DOHH2 (cell line): ENCODE results near the gene TRMU.

ENCODE experiments used
- H3F3A ChIP-seq: fragments of 200-600 bp; sonication (generic), shearing (Covaris generic); 2 replicates; pipeline ENCODE4 v1.6.0; 2016; ENCODE audit warnings: antibody characterized with exemption, mild to moderate bottlenecking; ENCODE audit not compliant: control insufficient read depth, insufficient read depth
- H3K27ac ChIP-seq: fragments of 200-600 bp; sonication (generic); 2 replicates; pipeline ENCODE4 v1.5.1; 2014; ENCODE audit warnings: low read depth, mild to moderate bottlenecking, low read length, moderate library complexity
- H3K27me3 ChIP-seq: fragments of 200-600 bp; sonication (generic); 2 replicates; pipeline ENCODE4 v1.6.1; 2014; ENCODE audit warnings: mild to moderate bottlenecking, low read length, mixed read lengths; ENCODE audit not compliant: control insufficient read depth
- H3K36me3 ChIP-seq: fragments of 200-600 bp; sonication (generic); 2 replicates; pipeline ENCODE4 v1.6.1; 2014; ENCODE audit warnings: mild to moderate bottlenecking, low read length, moderate library complexity, mixed read lengths; ENCODE audit not compliant: control insufficient read depth
- H3K4me1 ChIP-seq: fragments of 200-600 bp; sonication (generic); 2 replicates; pipeline ENCODE4 v1.6.1; 2014; ENCODE audit warnings: mild to moderate bottlenecking, low read length, mixed read lengths; ENCODE audit not compliant: control insufficient read depth
- H3K4me2 ChIP-seq: fragments of 200-600 bp; sonication (generic); 2 replicates; pipeline ENCODE4 v1.6.0; 2014; ENCODE audit warnings: mild to moderate bottlenecking, low read length, moderate library complexity
- H3K4me3 ChIP-seq: fragments of 200-600 bp; sonication (generic); 2 replicates; pipeline ENCODE4 v1.5.1; 2014; ENCODE audit warnings: mild to moderate bottlenecking, low read length, mixed read lengths
- H3K79me2 ChIP-seq: fragments of 200-600 bp; sonication (generic); 2 replicates; pipeline ENCODE4 v1.6.1; 2014; ENCODE audit warnings: mild to moderate bottlenecking, low read length, mixed read lengths; ENCODE audit not compliant: control insufficient read depth
- H3K9me2 ChIP-seq: fragments of 200-600 bp; sonication (generic); replicated peaks from 2 replicates; pipeline ENCODE4 v1.6.1; 2014; ENCODE audit warnings: mild to moderate bottlenecking, low read length, mixed read lengths; ENCODE audit not compliant: control insufficient read depth
- H3K9me3 ChIP-seq: fragments of 200-600 bp; sonication (generic); 2 replicates; pipeline ENCODE4 v1.6.1; 2014; ENCODE audit warnings: antibody characterized with exemption, low read length, mixed read lengths; ENCODE audit not compliant: control insufficient read depth, insufficient read depth
- H4K20me1 ChIP-seq: fragments of 200-600 bp; sonication (generic); 2 replicates; pipeline ENCODE4 v1.6.0; 2014; ENCODE audit warnings: low read depth, mild to moderate bottlenecking, antibody characterized with exemption, low read length, moderate library complexity; ENCODE audit not compliant: control insufficient read depth, insufficient read depth
- CTCF ChIP-seq: fragments of 200-600 bp; sonication (generic); IDR thresholded peaks from one replicate; pipeline ENCODE4 v1.5.1; 2014; ENCODE audit warnings: antibody characterized with exemption, mild to moderate bottlenecking, low read depth, low read length; ENCODE audit not compliant: poor library complexity, severe bottlenecking
- EZH2phosphoT487 ChIP-seq: fragments of 200-600 bp; sonication (generic); IDR thresholded peaks from 2 replicates; pipeline ENCODE4 v1.6.1; 2017; ENCODE audit warnings: borderline replicate concordance, mild to moderate bottlenecking, antibody characterized with exemption, low read length, moderate library complexity, mixed read lengths

Gene TRMU

DNA sequence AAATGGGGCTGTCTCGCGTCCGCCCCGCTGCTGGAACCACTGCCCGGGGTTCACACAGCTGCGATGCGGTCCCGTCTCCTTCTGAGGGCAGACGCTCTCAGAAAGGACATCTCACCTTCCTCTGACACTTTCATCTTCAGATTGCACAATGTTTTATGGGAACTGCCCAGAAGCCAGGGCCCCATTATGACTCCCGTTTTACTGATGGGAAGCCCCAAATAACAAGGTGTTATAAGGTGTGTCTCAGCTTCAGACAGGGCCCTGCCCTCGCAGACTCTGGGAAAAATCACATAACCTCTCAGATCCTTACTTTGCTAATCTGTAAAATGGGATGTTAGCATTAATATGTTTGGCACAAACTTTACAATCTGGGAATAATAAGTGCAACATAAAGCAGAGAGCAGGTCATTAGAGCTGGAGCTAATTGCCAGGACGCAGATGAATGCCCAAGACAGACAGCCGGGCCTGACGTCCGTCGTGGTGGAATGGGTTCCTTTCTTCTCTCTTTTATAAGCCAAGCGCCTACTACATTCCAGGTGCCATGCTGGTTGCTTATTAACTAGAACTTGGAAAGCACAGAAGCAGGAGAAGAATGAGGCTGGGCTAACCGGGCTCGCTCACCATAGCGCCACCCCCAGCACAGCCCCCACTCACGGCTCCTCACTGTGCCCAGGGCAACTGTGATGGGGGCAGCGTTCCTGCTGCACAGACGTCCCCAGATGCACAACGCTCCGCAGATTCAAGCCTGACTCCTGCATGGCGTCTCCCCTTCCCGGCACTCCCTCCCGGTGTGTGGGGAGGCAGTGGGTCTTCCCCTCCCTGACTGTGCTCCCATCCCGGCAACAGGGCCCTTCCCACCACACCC lies 43.8 kb downstream of the TRMU start:
- H4K20me1 ChIP-seq: no peaks in the 10 kb centered on the region
- no peaks in the 10 kb centered on the region for H3K4me1 ChIP-seq
- H3K4me2 ChIP-seq: no peak overlapping the region
- H3K27me3 ChIP-seq: no peaks in the 10 kb centered on the region
- H3K9me2 ChIP-seq: no peaks in the 10 kb centered on the region
- H3K36me3 ChIP-seq: no peaks in the 10 kb centered on the region
- H3F3A ChIP-seq: no peaks in the 10 kb centered on the region
- H3K9me3 ChIP-seq: peaks cover 8% of the 10 kb centered on the region; the same call in 1 of the 2 replicates
- H3K79me2 ChIP-seq: no peaks in the 10 kb centered on the region
- TF ChIP-seq CTCF: no peak
- no peak for TF ChIP-seq EZH2phosphoT487
- no peak overlapping the region for H3K27ac ChIP-seq
- no peak overlapping the region for H3K4me3 ChIP-seq

GRCh38 chr22:46380069-46380468 lies 44.6 kb downstream of the TRMU start:
- TF ChIP-seq CTCF (no peak), EZH2phosphoT487 (no peak)
- Histone ChIP-seq H3K4me2 (no peak overlapping the region), H3F3A (no peaks in the 10 kb centered on the region), H3K9me3 (peaks cover 8% of the 10 kb centered on the region; the same call in 1 of the 2 replicates), H3K4me3 (no peak overlapping the region), H3K27me3 (no peaks in the 10 kb centered on the region), H4K20me1 (no peaks in the 10 kb centered on the region), H3K4me1 (no peaks in the 10 kb centered on the region), H3K9me2 (no peaks in the 10 kb centered on the region), H3K27ac (no peak overlapping the region), H3K36me3 (no peaks in the 10 kb centered on the region), H3K79me2 (no peaks in the 10 kb centered on the region)

DNA sequence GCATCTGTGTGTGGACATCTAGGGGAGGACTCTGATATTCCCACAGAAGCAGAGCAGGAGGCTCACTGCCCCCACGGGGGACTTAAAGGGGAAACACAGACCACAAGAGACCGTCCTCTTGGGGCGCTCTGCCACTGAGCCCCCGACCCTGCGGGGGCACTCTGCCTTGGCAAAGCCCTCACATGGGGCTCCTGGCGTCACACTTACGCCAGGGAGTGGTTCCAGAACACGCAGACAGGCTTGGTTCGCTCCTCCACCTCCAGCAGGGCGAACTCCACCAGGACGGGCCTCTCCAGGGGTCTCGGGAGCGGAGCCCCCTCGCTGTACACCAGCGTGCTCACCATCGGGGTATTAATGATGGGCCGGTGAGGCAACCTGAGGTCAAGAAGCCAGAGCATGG lies 45.1 kb downstream of the TRMU start:
- no peaks in the 10 kb centered on the region for H3K36me3 ChIP-seq

More for the DNA sequence above, 45.1 kb downstream of the TRMU start:
- Histone ChIP-seq H3K9me3 (peaks cover 8% of the 10 kb centered on the region; the same call in 1 of the 2 replicates), H3F3A (no peaks in the 10 kb centered on the region), H3K4me3 (no peak overlapping the region), H3K79me2 (no peaks in the 10 kb centered on the region), H3K9me2 (no peaks in the 10 kb centered on the region), H3K27me3 (no peaks in the 10 kb centered on the region), H3K4me2 (no peak overlapping the region), H3K4me1 (no peaks in the 10 kb centered on the region), H3K27ac (no peak overlapping the region), H4K20me1 (no peaks in the 10 kb centered on the region)
- TF ChIP-seq CTCF (no peak), EZH2phosphoT487 (no peak)
